GM20000 (cell line): Measurements from ENCODE around the gene DRC3.

ENCODE experiments used
- DNase-seq: peaks from one replicate; pipeline ENCODE4 v3.0.0; 2012; ENCODE audit warnings: low spot score
- TF ChIP-seq, protein P1 (sequence below): IDR thresholded peaks from 2 replicates; pipeline ENCODE4 v1.5.1; 2012; ENCODE audit warnings: mild to moderate bottlenecking, control low read depth; ENCODE audit errors: extremely low read depth, missing control alignments

Gene DRC3

DNA sequence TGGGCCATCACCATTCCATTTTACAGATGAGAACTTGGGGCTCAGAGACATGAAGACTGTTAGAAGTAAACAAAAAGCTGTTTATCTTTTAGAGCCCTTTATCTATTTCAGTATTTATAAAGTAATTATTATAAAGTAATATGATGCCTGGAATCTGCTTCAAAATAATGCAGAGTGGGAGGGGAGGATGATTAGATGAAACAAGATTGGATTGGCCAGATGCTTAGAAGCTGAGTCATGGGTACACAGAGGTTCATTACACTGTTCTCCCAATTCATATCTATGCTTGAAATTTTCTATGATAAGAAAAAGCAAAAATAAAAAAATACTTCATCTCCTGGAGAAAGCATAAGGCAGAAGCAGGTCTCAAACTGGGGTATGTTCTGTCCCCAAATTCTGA lies 29.8 kb upstream of the DRC3 start:
- TF ChIP-seq, protein P1, sequence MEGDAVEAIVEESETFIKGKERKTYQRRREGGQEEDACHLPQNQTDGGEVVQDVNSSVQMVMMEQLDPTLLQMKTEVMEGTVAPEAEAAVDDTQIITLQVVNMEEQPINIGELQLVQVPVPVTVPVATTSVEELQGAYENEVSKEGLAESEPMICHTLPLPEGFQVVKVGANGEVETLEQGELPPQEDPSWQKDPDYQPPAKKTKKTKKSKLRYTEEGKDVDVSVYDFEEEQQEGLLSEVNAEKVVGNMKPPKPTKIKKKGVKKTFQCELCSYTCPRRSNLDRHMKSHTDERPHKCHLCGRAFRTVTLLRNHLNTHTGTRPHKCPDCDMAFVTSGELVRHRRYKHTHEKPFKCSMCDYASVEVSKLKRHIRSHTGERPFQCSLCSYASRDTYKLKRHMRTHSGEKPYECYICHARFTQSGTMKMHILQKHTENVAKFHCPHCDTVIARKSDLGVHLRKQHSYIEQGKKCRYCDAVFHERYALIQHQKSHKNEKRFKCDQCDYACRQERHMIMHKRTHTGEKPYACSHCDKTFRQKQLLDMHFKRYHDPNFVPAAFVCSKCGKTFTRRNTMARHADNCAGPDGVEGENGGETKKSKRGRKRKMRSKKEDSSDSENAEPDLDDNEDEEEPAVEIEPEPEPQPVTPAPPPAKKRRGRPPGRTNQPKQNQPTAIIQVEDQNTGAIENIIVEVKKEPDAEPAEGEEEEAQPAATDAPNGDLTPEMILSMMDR = no peak
- no peak for DNase-seq

DNA sequence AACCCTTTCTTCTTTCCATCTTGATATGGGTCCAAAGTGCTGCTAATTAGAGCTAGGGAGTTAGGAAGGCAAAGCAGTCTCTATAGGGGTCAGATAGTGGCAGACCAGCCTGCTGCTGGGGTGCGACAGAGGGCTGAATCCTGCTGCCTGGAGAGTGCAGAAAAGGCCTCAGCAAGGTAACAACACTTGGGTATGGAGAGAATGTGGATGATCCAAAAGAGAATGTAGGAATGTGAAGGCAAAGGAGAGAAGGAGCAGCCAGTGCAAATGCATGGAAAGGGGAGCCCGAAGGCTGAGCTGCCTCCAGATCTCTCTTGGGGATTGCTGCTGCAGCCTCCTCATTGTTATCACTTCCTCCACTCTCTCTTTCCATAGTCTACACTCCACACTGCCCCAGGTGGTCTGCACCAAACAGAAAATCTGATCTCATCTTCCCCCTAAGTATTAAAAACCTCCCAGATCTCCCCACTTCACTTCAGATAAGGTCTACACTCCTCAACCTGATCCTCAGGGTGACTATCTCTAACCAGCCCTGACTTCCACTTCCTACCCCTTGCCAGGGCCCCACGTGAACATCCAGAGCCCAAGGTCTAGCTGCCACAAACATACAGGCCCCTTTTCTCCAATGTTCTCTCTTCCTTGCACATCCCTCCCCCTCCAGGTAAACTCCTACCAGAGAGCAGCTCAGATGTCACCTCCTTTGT lies 29.2 kb upstream of the DRC3 start:
- DNase-seq = no peak
- TF ChIP-seq, protein P1 = no peak

DNA sequence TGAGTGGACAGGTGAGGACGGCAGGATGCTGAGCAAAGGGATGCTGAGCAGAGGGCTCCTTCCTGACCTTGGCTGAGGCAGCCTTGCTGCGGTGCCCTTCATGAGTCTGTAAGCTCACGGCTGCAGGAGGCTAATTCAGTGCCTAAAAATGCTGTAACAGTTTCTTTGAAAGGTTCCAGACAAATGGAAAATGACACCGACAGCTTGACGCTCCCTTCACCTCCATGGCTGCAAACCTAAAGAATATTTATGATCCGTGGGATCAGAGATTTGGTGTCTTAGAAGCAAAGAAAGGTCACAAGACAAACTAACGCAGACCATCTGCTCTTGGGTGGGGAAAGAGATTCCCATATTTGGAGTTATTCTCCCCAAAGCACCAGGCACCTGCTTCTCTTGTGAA lies 28.4 kb upstream of the DRC3 start:
- DNase-seq = no peak
- TF ChIP-seq, protein P1 = no peak

DNA sequence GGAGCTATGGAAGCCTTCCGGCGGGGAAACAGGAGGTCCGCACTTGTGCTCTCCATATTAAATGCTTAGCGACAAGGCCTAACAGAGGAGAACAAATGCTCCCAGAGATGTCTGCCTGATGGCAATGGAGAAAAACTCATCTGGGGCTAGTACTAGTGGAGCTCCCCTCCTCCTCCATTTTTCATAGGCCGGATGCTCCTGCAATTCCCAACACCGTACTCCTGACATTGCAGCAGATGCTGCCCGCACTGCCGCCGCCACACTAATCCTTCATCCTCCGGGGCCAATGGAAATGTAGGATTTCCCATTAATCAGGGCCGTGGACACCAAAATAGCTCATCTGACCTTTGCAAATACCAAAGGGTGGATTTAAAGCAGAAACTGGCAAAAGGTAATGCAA lies 27.9 kb upstream of the DRC3 start:
- TF ChIP-seq, protein P1 = no peak
- no peak for DNase-seq

DNA sequence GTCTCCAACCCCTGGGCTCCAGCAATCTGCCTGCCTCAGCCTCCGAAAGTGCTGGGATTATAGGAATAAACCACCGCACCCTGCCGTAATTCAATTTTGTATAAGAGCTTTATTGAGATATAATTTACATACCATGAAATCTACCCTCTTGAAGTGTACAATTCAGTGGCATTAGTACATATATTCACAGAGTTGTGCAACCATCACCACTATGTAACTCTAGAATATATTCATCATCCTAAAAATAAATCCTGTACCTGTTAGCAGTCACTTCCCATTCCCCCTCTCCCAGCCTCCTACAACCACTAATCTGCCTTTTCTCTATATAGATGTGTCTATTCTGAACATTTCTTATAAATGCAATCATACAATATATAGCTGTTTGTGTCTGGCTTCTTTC lies 26.6 kb upstream of the DRC3 start:
- DNase-seq = no peak
- TF ChIP-seq, protein P1 = no peak

DNA sequence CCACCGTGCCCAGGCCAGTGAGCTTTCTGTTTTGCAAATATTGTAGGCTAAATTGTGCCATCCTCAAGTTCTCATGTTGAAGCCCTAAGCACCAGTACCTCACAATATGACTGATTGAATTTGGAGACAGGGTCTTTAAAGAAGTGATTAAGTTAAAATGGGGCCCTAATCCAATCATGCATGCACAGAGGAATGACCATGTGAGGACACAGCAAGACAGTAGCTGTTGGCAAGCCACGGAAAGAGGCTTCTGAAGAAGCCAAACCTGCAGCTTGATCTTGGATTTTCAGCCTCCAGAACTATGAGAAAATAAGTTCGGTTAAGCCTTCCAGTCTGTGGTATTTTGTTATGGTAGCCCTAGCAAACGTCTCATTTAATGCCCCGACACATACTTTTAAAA lies 25.4 kb upstream of the DRC3 start:
- TF ChIP-seq, protein P1 = no peak
- no peak for DNase-seq

DNA sequence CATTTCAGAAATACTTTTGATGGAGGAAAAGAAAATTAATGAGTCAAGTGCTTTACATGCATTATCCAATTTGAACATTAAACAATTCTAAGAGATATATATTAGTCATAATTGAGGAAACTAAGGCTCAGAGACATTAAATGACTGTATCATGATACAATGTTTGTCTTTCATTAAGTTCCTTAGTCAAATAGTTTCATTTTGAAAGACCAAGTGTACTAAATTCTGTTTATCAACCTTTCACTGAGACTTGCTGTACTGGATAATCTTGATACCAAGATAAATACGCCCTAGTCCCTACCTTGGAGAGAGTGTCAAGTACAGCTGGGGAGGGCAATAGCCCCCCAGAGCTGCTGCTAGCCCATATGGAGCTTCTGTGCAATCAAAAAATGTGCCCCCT lies 24.7 kb upstream of the DRC3 start:
- TF ChIP-seq, protein P1 = no peak
- DNase-seq = no peak
